Ovary (tissue), 9 donors: ENCODE results near the gene KRTAP10-8. TPM values are rescaled to one million over a fixed set of nuclear protein-coding genes. Genes with fewer than 3 reads are reported as not detected.
"Not testable (repeated sequence)": the region's sequence is repeated elsewhere in the genome, so short reads cannot be mapped to it uniquely, and the experiment has no call there.

Experiments
- DNase-seq, 5 donors: peaks; one replicate each; pipeline ENCODE4 v3.0.0-alpha.2; 2019 to 2020
- H3K27ac ChIP-seq, 2 donors: fragments of 200-600 bp; one replicate each; pipeline versions ENCODE4 v1.5.1 to v1.8.0; 2019 to 2022
- H3K27me3 ChIP-seq: fragments of 200-600 bp; one replicate; pipeline ENCODE4 v1.8.0; 2022
- H3K36me3 ChIP-seq: fragments of 200-600 bp; sonication (generic); one replicate; pipeline ENCODE4 v1.5.1; 2019
- H3K4me1 ChIP-seq: one replicate; pipeline ENCODE4 v1.8.1; 2013; ENCODE audit warnings: mild to moderate bottlenecking, moderate library complexity; ENCODE audit not compliant: insufficient read depth
- H3K4me3 ChIP-seq: fragments of 200-600 bp; sonication (generic); one replicate; pipeline ENCODE4 v1.5.1; 2017
- H3K9me3 ChIP-seq, 2 donors: fragments of 200-600 bp in 1 of 2; sonication (generic) in 1 of 2; one replicate each; pipeline versions ENCODE4 v1.5.1 to v1.8.1; 2013 to 2019; ENCODE audit warnings: mild to moderate bottlenecking in 1 of 2, moderate library complexity in 1 of 2
- EP300 ChIP-seq: sonication (generic); formaldehyde crosslinking; IDR thresholded peaks from one replicate; pipeline ENCODE4 v1.6.1; 2017; ENCODE audit warnings: antibody characterized with exemption
- POLR2A ChIP-seq: fragments of 450-650 bp; IDR thresholded peaks from one replicate; pipeline ENCODE4 v1.6.1; 2017; ENCODE audit warnings: antibody characterized with exemption, mild to moderate bottlenecking, moderate library complexity
- WGBS, 3 donors: extraction: QIAGEN DNeasy Blood & Tissue Kit in 1 of 3; methylation state at CpG; one replicate each; pipeline versions ENCODE4 v1.1.5 to v1.1.7; 2013 to 2017; 5-methylcytosine and 5-hydroxymethylcytosine counted together
- intact Hi-C, 4 donors: fragments of 100-400 bp; cut with DNase I; formaldehyde crosslinking; loops; one replicate each; pipeline versions ENCODE4 v1.11.0 to v1.15.1; 2022 to 2023
- polyA plus RNA-seq, 2 donors: library from polyadenylated mRNA; stranded (reverse); fragments of 200-250 nt in 1 of 2; fragments of 350-450 nt in 1 of 2; fragmentation: Illumina TruSeq in 1 of 2; extraction: RNeasy Lipid Tissue Mini Kit (QIAGEN cat#74804) in 1 of 2; gene quantifications; one replicate each; pipeline ENCODE4 v1.2.3, GENCODE V29; 2013 to 2014
- total RNA-seq, 7 donors: library from RNA; depleted of rRNA in 2 of 7; stranded (reverse); fragments of >200 nt in 2 of 7; fragmentation: NEBNext Ultra II Directional in 3 of 7; extraction: Animal tissue kit (Norgen Biotek cat#: 25700) in 3 of 7; gene quantifications; one replicate each; pipeline versions ENCODE4 v1.1.0 to v1.2.4, GENCODE V29; 2016 to 2023
- TF ChIP-seq, protein P1 (sequence below), 3 donors: fragments of 450-650 bp in 2 of 3; fragments of 200-600 bp in 1 of 3; IDR thresholded peaks; one replicate each; pipeline versions ENCODE4 v1.5.1 to v1.8.0; 2016 to 2022; ENCODE audit warnings: antibody characterized with exemption in 3 of 3, mild to moderate bottlenecking in 1 of 3
- donor health status: DM: no; HTN: no; CAD: no; lungs with moderate emphysema.
- donor health status: DM: no; HTN: no; CAD: no.
- donor health status: Bipolar disorder and iron deficiency.
- donor health status: DM: yes; HTN: yes; CAD: no.
- donor health status: DM: no; HTN: no; CAD: no.
- donor health status: DM: yes; HTN: yes; CAD: no.

KRTAP10-8 gene
- total and polyA plus RNA-seq, 9 donors, result not detected

DNA sequence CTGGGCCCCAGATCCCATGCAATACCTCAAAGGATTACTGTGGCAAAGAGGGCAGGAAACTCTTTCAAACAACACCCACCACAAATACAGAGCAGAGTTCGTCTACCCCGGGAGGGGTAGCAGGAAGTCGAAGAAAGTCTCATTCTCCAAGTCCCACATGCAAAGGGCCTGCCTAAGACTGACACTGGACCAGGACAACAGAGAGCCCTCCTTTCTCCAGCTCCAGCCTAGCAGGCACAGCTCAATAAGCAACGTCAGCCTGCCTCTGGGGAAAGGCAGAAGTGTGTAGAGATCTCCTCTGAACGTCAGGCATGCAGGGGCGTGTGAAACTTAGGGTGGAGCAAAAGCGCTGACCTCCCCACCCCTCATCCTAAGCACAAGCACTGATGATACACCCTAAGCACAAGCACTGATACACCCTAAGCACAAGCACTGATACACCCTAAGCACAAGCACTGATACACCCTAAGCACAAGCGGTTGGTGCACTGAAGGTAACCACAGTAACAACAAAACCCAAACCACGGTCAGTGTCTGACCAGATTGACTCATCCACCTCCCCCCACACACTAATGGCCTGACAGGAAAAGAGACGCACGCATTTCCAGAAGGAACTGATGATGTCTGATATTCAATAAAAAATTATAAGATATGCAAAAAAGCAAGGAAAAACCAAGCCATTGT is 47.2 kb downstream of the KRTAP10-8 start:
- no peak overlapping the region for H3K27ac ChIP-seq
- H3K27me3 ChIP-seq, result no peaks in the 10 kb centered on the region
- no peak for DNase-seq
- H3K36me3 ChIP-seq, result no peaks in the 10 kb centered on the region
- no peaks in the 10 kb centered on the region for H3K4me1 ChIP-seq
- no peak overlapping the region for H3K4me3 ChIP-seq
- H3K9me3 ChIP-seq, result no peaks in the 10 kb centered on the region
- intact Hi-C loops, result no loop called here
- TF ChIP-seq, protein P1, sequence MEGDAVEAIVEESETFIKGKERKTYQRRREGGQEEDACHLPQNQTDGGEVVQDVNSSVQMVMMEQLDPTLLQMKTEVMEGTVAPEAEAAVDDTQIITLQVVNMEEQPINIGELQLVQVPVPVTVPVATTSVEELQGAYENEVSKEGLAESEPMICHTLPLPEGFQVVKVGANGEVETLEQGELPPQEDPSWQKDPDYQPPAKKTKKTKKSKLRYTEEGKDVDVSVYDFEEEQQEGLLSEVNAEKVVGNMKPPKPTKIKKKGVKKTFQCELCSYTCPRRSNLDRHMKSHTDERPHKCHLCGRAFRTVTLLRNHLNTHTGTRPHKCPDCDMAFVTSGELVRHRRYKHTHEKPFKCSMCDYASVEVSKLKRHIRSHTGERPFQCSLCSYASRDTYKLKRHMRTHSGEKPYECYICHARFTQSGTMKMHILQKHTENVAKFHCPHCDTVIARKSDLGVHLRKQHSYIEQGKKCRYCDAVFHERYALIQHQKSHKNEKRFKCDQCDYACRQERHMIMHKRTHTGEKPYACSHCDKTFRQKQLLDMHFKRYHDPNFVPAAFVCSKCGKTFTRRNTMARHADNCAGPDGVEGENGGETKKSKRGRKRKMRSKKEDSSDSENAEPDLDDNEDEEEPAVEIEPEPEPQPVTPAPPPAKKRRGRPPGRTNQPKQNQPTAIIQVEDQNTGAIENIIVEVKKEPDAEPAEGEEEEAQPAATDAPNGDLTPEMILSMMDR (IDR thresholded peaks at IDR 0.05), result no peak
- no peak for TF ChIP-seq POLR2A
- TF ChIP-seq EP300, result no peak
- 47 to 62% (median 50%) methylated on average over 11 of the region's 11 CpGs for WGBS, 3 donors

DNA sequence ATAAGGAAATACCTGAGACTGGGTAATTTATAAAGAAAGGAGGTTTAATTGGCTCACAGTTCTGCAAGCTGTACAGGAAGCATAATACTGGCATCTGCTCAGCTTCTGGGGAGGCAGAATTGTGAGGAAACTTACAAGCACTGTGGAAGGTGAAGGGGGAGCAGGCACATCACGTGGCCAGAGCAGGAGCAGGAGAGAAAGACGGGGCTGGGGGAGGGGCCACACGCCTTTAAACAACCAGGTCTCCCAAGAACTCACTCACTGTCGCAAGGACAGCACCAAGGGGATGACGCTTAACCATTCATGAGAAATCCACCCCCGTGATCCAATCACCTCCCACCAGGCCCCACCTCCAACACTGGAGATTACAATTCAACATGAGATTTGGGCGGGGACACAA is 49.7 kb downstream of the KRTAP10-8 start:
- DNase-seq, H3K4me3 ChIP-seq, H3K27ac ChIP-seq, H3K27me3 ChIP-seq, H3K9me3 ChIP-seq, H3K36me3 ChIP-seq, intact Hi-C loops, H3K4me1 ChIP-seq: not testable (repeated sequence)
- WGBS, 3 donors, result 42 to 50% (median 47%) methylated on average over 7 of the region's 7 CpGs

Other genes starting within 250 kb of the KRTAP10-8 start
- gene LRRC3, start 156.6 kb upstream of the KRTAP10-8 start, total RNA-seq, result 1 to 10 TPM; 3.4 to 6.8 (median 4.0) TPM
- gene LRRC3, start 156.6 kb upstream of the KRTAP10-8 start, polyA plus RNA-seq, result 1 to 10 TPM; 2.4 to 3.9 TPM
- not detected for gene KRTAP10-1, start 71.9 kb upstream of the KRTAP10-8 start, total RNA-seq
- not detected for gene KRTAP10-1, start 71.9 kb upstream of the KRTAP10-8 start, polyA plus RNA-seq
- gene KRTAP10-2, start 60.6 kb upstream of the KRTAP10-8 start, total RNA-seq, result not detected
- not detected for gene KRTAP10-2, start 60.6 kb upstream of the KRTAP10-8 start, polyA plus RNA-seq
- not detected for gene KRTAP10-3, start 53.3 kb upstream of the KRTAP10-8 start, total RNA-seq
- gene KRTAP10-3, start 53.3 kb upstream of the KRTAP10-8 start, polyA plus RNA-seq, result not detected
- not detected for gene KRTAP10-4, start 38.4 kb upstream of the KRTAP10-8 start, total RNA-seq
- gene KRTAP10-4, start 38.4 kb upstream of the KRTAP10-8 start, polyA plus RNA-seq, result not detected
- gene KRTAP10-5, start 31.5 kb upstream of the KRTAP10-8 start, total RNA-seq, result not detected
- not detected for gene KRTAP10-5, start 31.5 kb upstream of the KRTAP10-8 start, polyA plus RNA-seq
- not detected for gene KRTAP10-6, start 19.6 kb upstream of the KRTAP10-8 start, total RNA-seq
- not detected for gene KRTAP10-6, start 19.6 kb upstream of the KRTAP10-8 start, polyA plus RNA-seq
- not detected for gene KRTAP10-7, start 11.5 kb upstream of the KRTAP10-8 start, total RNA-seq
- not detected for gene KRTAP10-7, start 11.5 kb upstream of the KRTAP10-8 start, polyA plus RNA-seq
- not detected for gene KRTAP10-9, start 15.0 kb downstream of the KRTAP10-8 start, total RNA-seq
- not detected for gene KRTAP10-9, start 15.0 kb downstream of the KRTAP10-8 start, polyA plus RNA-seq
- gene KRTAP10-10, start 25.3 kb downstream of the KRTAP10-8 start, total RNA-seq, result not detected
- gene KRTAP10-10, start 25.3 kb downstream of the KRTAP10-8 start, polyA plus RNA-seq, result not detected
- not detected for gene KRTAP10-11, start 34.3 kb downstream of the KRTAP10-8 start, total RNA-seq
- gene KRTAP10-11, start 34.3 kb downstream of the KRTAP10-8 start, polyA plus RNA-seq, result not detected
- gene KRTAP12-4, start 42.6 kb downstream of the KRTAP10-8 start, total RNA-seq, result not detected
- not detected for gene KRTAP12-4, start 42.6 kb downstream of the KRTAP10-8 start, polyA plus RNA-seq
- not detected for gene KRTAP12-3, start 45.9 kb downstream of the KRTAP10-8 start, total RNA-seq
- gene KRTAP12-3, start 45.9 kb downstream of the KRTAP10-8 start, polyA plus RNA-seq, result not detected
- not detected for gene KRTAP12-2, start 54.8 kb downstream of the KRTAP10-8 start, total RNA-seq
- gene KRTAP12-2, start 54.8 kb downstream of the KRTAP10-8 start, polyA plus RNA-seq, result not detected
- gene KRTAP12-1, start 70.1 kb downstream of the KRTAP10-8 start, total RNA-seq, result not detected
- not detected for gene KRTAP12-1, start 70.1 kb downstream of the KRTAP10-8 start, polyA plus RNA-seq
- not detected for gene KRTAP10-12, start 85.1 kb downstream of the KRTAP10-8 start, total RNA-seq
- gene KRTAP10-12, start 85.1 kb downstream of the KRTAP10-8 start, polyA plus RNA-seq, result not detected
- gene TSPEAR, start 99.5 kb downstream of the KRTAP10-8 start, total RNA-seq, result under 1 TPM in 3 of 7 donors, not detected in 4; 0.10 to 0.27 (median 0.11) TPM
- under 1 TPM; 0.07 to 0.13 TPM for gene TSPEAR, start 99.5 kb downstream of the KRTAP10-8 start, polyA plus RNA-seq
- 10 to 100 TPM; 47.0 to 84.9 (median 71.7) TPM for gene UBE2G2, start 189.7 kb downstream of the KRTAP10-8 start, total RNA-seq
- 10 to 100 TPM; 31.3 to 59.5 TPM for gene UBE2G2, start 189.7 kb downstream of the KRTAP10-8 start, polyA plus RNA-seq
- gene SUMO3, start 206.0 kb downstream of the KRTAP10-8 start, total RNA-seq, result 100 to 1,000 TPM in 1 of 7 donors, 10 to 100 TPM in 6; 45.3 to 108 (median 74.3) TPM
- gene SUMO3, start 206.0 kb downstream of the KRTAP10-8 start, polyA plus RNA-seq, result 10 to 100 TPM; 63.9 to 97.6 TPM